Sigmoid colon (tissue), 7 donors: Measurements from ENCODE around the gene SLC26A8. TPM values are rescaled to one million over a fixed set of nuclear protein-coding genes. Genes with fewer than 3 reads are reported as not detected.

Source experiments
- DNase-seq: peaks from one replicate; pipeline ENCODE4 v3.0.0-alpha.2; 2019
- H3K27ac ChIP-seq, 4 donors: fragments of 200-600 bp; sonication (generic); one replicate each; pipeline ENCODE4 v1.5.1; 2016 to 2019; ENCODE audit warnings: mild to moderate bottlenecking in 1 of 4
- H3K27me3 ChIP-seq, 3 donors: fragments of 200-600 bp; sonication (generic); one replicate each; pipeline ENCODE4 v1.5.1; 2019; ENCODE audit warnings: mild to moderate bottlenecking in 1 of 3
- H3K36me3 ChIP-seq, 4 donors: fragments of 200-600 bp; sonication (generic); one replicate each; pipeline ENCODE4 v1.5.1; 2016 to 2019
- H3K4me1 ChIP-seq, 4 donors: fragments of 200-600 bp; sonication (generic); one replicate each; pipeline ENCODE4 v1.5.1; 2017 to 2019
- H3K4me3 ChIP-seq, 4 donors: fragments of 200-600 bp; sonication (generic); one replicate each; pipeline ENCODE4 v1.5.1; 2017 to 2019; ENCODE audit warnings: mild to moderate bottlenecking in 2 of 4, moderate library complexity in 1 of 4
- H3K9me3 ChIP-seq, 4 donors: fragments of 200-600 bp in 3 of 4; sonication (generic) in 3 of 4; one replicate each; pipeline versions ENCODE4 v1.5.1 to v1.6.1; 2013 to 2019
- EP300 ChIP-seq, 4 donors: sonication (generic); formaldehyde crosslinking; IDR thresholded peaks; one replicate each; pipeline ENCODE4 v1.6.1; 2017; ENCODE audit warnings: antibody characterized with exemption in 4 of 4
- POLR2A ChIP-seq, 2 donors: fragments of 450-650 bp; IDR thresholded peaks; one replicate each; pipeline ENCODE4 v1.6.1; 2016; ENCODE audit warnings: antibody characterized with exemption in 2 of 2, mild to moderate bottlenecking in 2 of 2, moderate library complexity in 2 of 2
- POLR2AphosphoS5 ChIP-seq, 4 donors: sonication (generic); formaldehyde crosslinking; IDR thresholded peaks; one replicate each; pipeline ENCODE4 v1.6.1; 2017; ENCODE audit warnings: antibody characterized with exemption in 4 of 4
- WGBS, 2 donors: extraction: QIAGEN DNeasy Blood & Tissue Kit; methylation state at CpG; one replicate each; pipeline ENCODE4 v1.1.7; 2013; 5-methylcytosine and 5-hydroxymethylcytosine counted together
- intact Hi-C: fragments of 100-400 bp; cut with DNase I; formaldehyde crosslinking; loops from one replicate; pipeline ENCODE4 v1.15.1; 2023
- polyA plus RNA-seq, 3 donors: library from polyadenylated mRNA; stranded (reverse); fragments of 200-250 nt; gene quantifications; one replicate each; pipeline ENCODE4 v1.2.3, GENCODE V29; 2013
- total RNA-seq, 4 donors: library from RNA; depleted of rRNA; stranded (reverse); fragments of >200 nt; gene quantifications; one replicate each; pipeline ENCODE4 v1.1.0, GENCODE V29; 2016
- TF ChIP-seq, protein P1 (sequence below), 4 experiments: fragments of 450-650 bp in 3 of 4; fragments of 200-600 bp in 1 of 4; IDR thresholded peaks; one replicate each; pipeline ENCODE4 v1.5.1; 2016 to 2019; ENCODE audit warnings: antibody characterized with exemption in 4 of 4, mild to moderate bottlenecking in 3 of 4, moderate library complexity in 2 of 4
- donor health status: healthy with polysubstance abuse.
- donor health status: Bipolar disorder and iron deficiency.
- donor health status: healthy.

SLC26A8 gene
- total and polyA plus RNA-seq, 7 donors = 0.10 TPM; not detected in 6

DNA sequence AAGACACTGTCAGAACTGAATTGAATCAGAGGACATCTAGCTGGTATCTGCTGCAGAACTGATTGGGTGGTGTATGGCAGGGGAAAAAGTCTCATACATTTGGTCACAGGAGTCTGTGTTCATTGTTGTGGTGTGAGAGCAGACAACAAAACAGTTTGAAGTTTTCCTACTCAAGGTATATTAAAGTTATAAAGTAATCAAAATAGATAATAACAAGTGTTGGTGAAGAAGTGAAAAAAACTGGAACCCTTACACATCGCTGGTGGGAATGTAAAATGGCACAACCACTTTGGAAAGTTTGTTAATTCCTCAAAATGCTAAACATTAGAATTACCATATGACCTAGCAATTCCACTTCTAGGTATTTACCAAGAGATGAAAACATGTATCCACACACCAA lies 128.2 kb downstream of the SLC26A8 start:
- Histone ChIP-seq H3K27me3 (no peaks in the 10 kb centered on the region), H3K27ac (no peak overlapping the region), H3K36me3 (no peaks in the 10 kb centered on the region), H3K9me3 (no peaks in the 10 kb centered on the region), H3K4me3 (no peak overlapping the region), H3K4me1 (no peaks in the 10 kb centered on the region)
- TF ChIP-seq, protein P1, sequence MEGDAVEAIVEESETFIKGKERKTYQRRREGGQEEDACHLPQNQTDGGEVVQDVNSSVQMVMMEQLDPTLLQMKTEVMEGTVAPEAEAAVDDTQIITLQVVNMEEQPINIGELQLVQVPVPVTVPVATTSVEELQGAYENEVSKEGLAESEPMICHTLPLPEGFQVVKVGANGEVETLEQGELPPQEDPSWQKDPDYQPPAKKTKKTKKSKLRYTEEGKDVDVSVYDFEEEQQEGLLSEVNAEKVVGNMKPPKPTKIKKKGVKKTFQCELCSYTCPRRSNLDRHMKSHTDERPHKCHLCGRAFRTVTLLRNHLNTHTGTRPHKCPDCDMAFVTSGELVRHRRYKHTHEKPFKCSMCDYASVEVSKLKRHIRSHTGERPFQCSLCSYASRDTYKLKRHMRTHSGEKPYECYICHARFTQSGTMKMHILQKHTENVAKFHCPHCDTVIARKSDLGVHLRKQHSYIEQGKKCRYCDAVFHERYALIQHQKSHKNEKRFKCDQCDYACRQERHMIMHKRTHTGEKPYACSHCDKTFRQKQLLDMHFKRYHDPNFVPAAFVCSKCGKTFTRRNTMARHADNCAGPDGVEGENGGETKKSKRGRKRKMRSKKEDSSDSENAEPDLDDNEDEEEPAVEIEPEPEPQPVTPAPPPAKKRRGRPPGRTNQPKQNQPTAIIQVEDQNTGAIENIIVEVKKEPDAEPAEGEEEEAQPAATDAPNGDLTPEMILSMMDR (IDR thresholded peaks at IDR 0.05) = no peak
- TF ChIP-seq POLR2A (IDR thresholded peaks at IDR 0.05) (no peak), EP300 (IDR thresholded peaks at IDR 0.05) (no peak), POLR2AphosphoS5 (IDR thresholded peaks at IDR 0.05) (no peak)
- 93 to 96% methylated on average over 1 of the region's 1 CpG for WGBS, 2 donors
- DNase-seq = no peak
- intact Hi-C loops = no loop called here

DNA sequence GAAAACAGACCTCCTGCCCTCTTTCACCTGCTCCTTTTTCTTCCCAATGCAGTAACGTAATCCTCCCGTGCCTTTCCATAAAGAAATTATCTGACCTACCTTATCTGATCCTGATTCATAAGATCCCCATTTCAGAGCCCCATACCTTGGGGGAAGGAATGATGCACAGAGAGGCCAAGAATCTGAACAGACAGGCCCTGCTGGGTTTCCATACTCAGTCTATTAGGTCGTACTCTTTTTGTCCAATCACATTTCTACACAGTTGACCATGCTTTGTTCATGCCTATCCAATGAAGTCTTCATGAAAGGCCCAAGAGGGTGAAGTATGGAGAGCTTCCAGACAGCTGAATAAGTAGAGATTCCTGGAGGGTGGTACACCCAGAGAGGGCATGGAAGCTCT lies 128.9 kb downstream of the SLC26A8 start:
- Histone ChIP-seq H3K4me3 (no peak overlapping the region), H3K36me3 (no peaks in the 10 kb centered on the region), H3K9me3 (no peaks in the 10 kb centered on the region), H3K27me3 (no peaks in the 10 kb centered on the region), H3K4me1 (no peaks in the 10 kb centered on the region), H3K27ac (no peak overlapping the region)
- DNase-seq = no peak
- intact Hi-C loops = no loop called here
- TF ChIP-seq POLR2AphosphoS5 (IDR thresholded peaks at IDR 0.05) = no peak
- TF ChIP-seq, protein P1 (IDR thresholded peaks at IDR 0.05) = no peak
- TF ChIP-seq EP300 (IDR thresholded peaks at IDR 0.05) = no peak
- no peak for TF ChIP-seq POLR2A (IDR thresholded peaks at IDR 0.05)
- WGBS, 2 donors = 72 to 92% methylated on average over 3 of the region's 3 CpGs

DNA sequence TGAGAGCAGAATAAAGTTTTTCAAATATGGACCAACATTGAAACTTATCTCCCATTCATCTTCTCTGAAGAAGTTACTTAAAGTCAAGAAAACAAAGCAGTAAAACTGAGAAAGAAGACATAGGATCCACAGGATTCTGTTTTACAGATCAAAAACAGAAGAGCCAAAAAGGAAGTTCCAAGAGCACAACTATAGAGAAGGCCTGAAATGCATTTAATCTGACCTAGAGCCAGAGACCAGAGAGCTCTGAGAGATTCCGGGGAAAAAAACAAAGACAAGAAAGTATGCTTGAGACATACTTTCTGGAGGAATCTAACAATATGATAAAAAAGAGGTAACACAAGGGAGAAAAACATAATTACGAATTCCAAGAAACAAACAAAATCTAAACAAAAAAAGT lies 129.7 kb downstream of the SLC26A8 start:
- no peak overlapping the region for H3K4me3 ChIP-seq
- no peaks in the 10 kb centered on the region for H3K9me3 ChIP-seq
- no peak overlapping the region for H3K27ac ChIP-seq
- TF ChIP-seq POLR2AphosphoS5 (IDR thresholded peaks at IDR 0.05) = no peak
- TF ChIP-seq, protein P1 (IDR thresholded peaks at IDR 0.05) = no peak
- no peak for TF ChIP-seq EP300 (IDR thresholded peaks at IDR 0.05)
- TF ChIP-seq POLR2A (IDR thresholded peaks at IDR 0.05) = no peak
- H3K4me1 ChIP-seq = no peaks in the 10 kb centered on the region
- DNase-seq = no peak
- H3K27me3 ChIP-seq = no peaks in the 10 kb centered on the region
- intact Hi-C loops = no loop called here
- 89 to 93% methylated on average over 2 of the region's 2 CpGs for WGBS, 2 donors
- H3K36me3 ChIP-seq = peaks cover 0 to 5% (median 0%) of the 10 kb centered on the region in 4 donors

Other genes with a start within 250 kb of the SLC26A8 start
- gene CLPSL2, start 248.0 kb downstream of the SLC26A8 start, total RNA-seq = not detected
- not detected for gene CLPSL2, start 248.0 kb downstream of the SLC26A8 start, polyA plus RNA-seq
- gene CLPSL1, start 243.6 kb downstream of the SLC26A8 start, total RNA-seq = not detected
- gene CLPSL1, start 243.6 kb downstream of the SLC26A8 start, polyA plus RNA-seq = not detected
- not detected for gene CLPS, start 227.3 kb downstream of the SLC26A8 start, total RNA-seq
- gene CLPS, start 227.3 kb downstream of the SLC26A8 start, polyA plus RNA-seq = 1 to 10 TPM in 1 of 3 donors, under 1 TPM in 1, not detected in 1; 0.38 to 4.8 TPM
- under 1 TPM in 1 of 4 donors, not detected in 3; 0.27 TPM for gene LHFPL5, start 219.3 kb downstream of the SLC26A8 start, total RNA-seq
- under 1 TPM in 2 of 3 donors, not detected in 1; 0.12 to 0.46 TPM for gene LHFPL5, start 219.3 kb downstream of the SLC26A8 start, polyA plus RNA-seq
- gene SRPK1, start 103.5 kb downstream of the SLC26A8 start, total RNA-seq = 10 to 100 TPM; 25.7 to 47.9 (median 40.8) TPM
- 10 to 100 TPM; 17.4 to 36.6 (median 34.7) TPM for gene SRPK1, start 103.5 kb downstream of the SLC26A8 start, polyA plus RNA-seq
- 10 to 100 TPM; 61.9 to 91.1 (median 67.7) TPM for gene MAPK14, start 3.2 kb upstream of the SLC26A8 start, total RNA-seq
- gene MAPK14, start 3.2 kb upstream of the SLC26A8 start, polyA plus RNA-seq = 10 to 100 TPM; 30.8 to 35.1 (median 31.8) TPM
- gene MAPK13, start 105.9 kb upstream of the SLC26A8 start, total RNA-seq = 1 to 10 TPM; 1.8 to 3.6 (median 2.8) TPM
- gene MAPK13, start 105.9 kb upstream of the SLC26A8 start, polyA plus RNA-seq = 100 to 1,000 TPM; 110 to 159 (median 151) TPM
- gene BRPF3, start 172.1 kb upstream of the SLC26A8 start, total RNA-seq = 10 to 100 TPM; 11.2 to 35.3 (median 23.6) TPM
- 10 to 100 TPM; 24.9 to 41.8 (median 36.6) TPM for gene BRPF3, start 172.1 kb upstream of the SLC26A8 start, polyA plus RNA-seq
- gene PNPLA1, start 245.4 kb upstream of the SLC26A8 start, total RNA-seq = not detected
- under 1 TPM in 2 of 3 donors, not detected in 1; 0.20 to 0.46 TPM for gene PNPLA1, start 245.4 kb upstream of the SLC26A8 start, polyA plus RNA-seq